OCI-LY3 (cell line): ENCODE results near the gene FLYWCH1.

Source experiments
- CTCF ChIP-seq: fragments of 200-600, 300-600 bp; sonication (generic); IDR thresholded peaks from 2 replicates; pipeline ENCODE4 v1.5.1; 2014; ENCODE audit warnings: antibody characterized with exemption, low read length, low read depth
- EZH2phosphoT487 ChIP-seq: fragments of 200-600 bp; shearing (Covaris generic); IDR thresholded peaks from 2 replicates; pipeline ENCODE4 v1.6.1; 2018; ENCODE audit warnings: antibody characterized with exemption, mixed run types, low read depth

GRCh38 chr16:2982402-2982801 lies 70.7 kb downstream of the FLYWCH1 start:
- TF ChIP-seq CTCF (no peak), EZH2phosphoT487 (no peak)
